ENCODE results near the gene CARD10. TPM values are rescaled to one million over a fixed set of nuclear protein-coding genes. Genes with fewer than 3 reads are reported as not detected.
"Not testable (repeated sequence)": the region's sequence is repeated elsewhere in the genome, so short reads cannot be mapped to it uniquely, and the experiment has no call there.

Gene CARD10
- polyA plus RNA-seq, 12 donors = 9.2 to 26.6 (median 11.4) TPM; not detected in 1

GRCh38 chr22:37529652-37530345 lies 10.6 kb upstream of the CARD10 start:
- no peak for DNase-seq

GRCh38 chr22:37527952-37528351 lies 8.7 kb upstream of the CARD10 start:
- DNase-seq = not testable (repeated sequence)

GRCh38 chr22:37527081-37527752 lies 8.0 kb upstream of the CARD10 start:
- not testable (repeated sequence) for DNase-seq

GRCh38 chr22:37526376-37526775 lies 7.2 kb upstream of the CARD10 start:
- no peak for DNase-seq

GRCh38 chr22:37525746-37526350 lies 6.6 kb upstream of the CARD10 start:
- no peak for DNase-seq

- no peak for DNase-seq
Observed at GRCh38 chr22:37525073-37525745, 6.0 kb upstream of the CARD10 start.

- DNase-seq = no peak
Observed at GRCh38 chr22:37522482-37522881, 3.3 kb upstream of the CARD10 start.

- DNase-seq = no peak
Observed at GRCh38 chr22:37521236-37521739, 2.1 kb upstream of the CARD10 start.

- no peak for DNase-seq
Observed at GRCh38 chr22:37520776-37521191, 1.6 kb upstream of the CARD10 start.

- DNase-seq = no peak
Observed at GRCh38 chr22:37518509-37519267, 527 bp downstream of the CARD10 start.

- no peak for DNase-seq
Observed at GRCh38 chr22:37517826-37518450, 1.3 kb downstream of the CARD10 start.

GRCh38 chr22:37516456-37516855 lies 2.8 kb downstream of the CARD10 start:
- no peak for DNase-seq

GRCh38 chr22:37515901-37516300 lies 3.3 kb downstream of the CARD10 start:
- DNase-seq = no peak

- DNase-seq = no peak
Observed at GRCh38 chr22:37514526-37515051, 4.6 kb downstream of the CARD10 start.

- no peak for DNase-seq
Observed at GRCh38 chr22:37511395-37512104, 7.7 kb downstream of the CARD10 start.

GRCh38 chr22:37510091-37510490 lies 9.1 kb downstream of the CARD10 start:
- DNase-seq = no peak

GRCh38 chr22:37509059-37509860 lies 10.0 kb downstream of the CARD10 start:
- peak; percentile 51 for DNase-seq

- DNase-seq = no peak
Observed at GRCh38 chr22:37508431-37508992, 10.7 kb downstream of the CARD10 start.

GRCh38 chr22:37507731-37508130 lies 11.5 kb downstream of the CARD10 start:
- DNase-seq = no peak
